Activated CD4-positive, alpha-beta T cell treated with anti-CD3 and anti-CD28 coated beads for 24 hours (primary cell): ENCODE results near the gene DLG1.

ENCODE experiments used
- DNase-seq, 2 donors: peaks; one replicate each; pipeline ENCODE4 v3.0.0-alpha.2; 2020; ENCODE audit warnings: low read depth in 2 of 2

Gene DLG1

DNA sequence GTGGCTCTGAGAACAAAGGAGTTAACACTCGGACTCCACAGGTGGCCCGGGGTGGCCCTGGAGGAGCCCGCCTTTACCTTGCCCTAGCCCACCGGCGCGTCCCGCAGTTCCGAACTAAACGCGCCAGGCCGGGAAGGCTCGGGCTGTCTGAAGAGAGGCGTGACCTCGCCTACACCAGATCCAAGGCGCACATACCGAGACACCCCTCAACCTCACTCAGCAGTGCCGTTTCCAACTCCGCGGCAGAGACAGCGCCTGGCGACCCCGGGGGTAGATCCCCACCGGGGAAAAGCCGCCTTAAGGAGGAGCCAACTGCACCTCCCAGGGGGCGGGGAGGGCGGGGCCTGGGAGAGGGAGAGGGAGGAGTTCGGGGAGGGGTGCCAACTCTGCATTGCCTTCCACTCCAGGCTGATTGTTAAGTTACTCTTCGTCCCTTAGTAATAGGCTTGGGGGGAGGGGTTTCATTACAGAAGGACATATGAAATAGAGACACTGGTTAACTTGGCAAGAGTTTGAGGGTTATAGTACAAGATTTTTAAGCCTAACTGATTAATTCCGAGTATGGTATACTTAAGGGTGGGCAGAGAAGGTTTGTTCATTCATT lies at the start of gene DLG1:
Gene DLG1, minus strand, starts transcription at position 272 of the 604 bp plus-strand sequence. CDS start 1,408 bp downstream, outside the sequence.
- peak; percentile 73 to 82 for DNase-seq

DNA sequence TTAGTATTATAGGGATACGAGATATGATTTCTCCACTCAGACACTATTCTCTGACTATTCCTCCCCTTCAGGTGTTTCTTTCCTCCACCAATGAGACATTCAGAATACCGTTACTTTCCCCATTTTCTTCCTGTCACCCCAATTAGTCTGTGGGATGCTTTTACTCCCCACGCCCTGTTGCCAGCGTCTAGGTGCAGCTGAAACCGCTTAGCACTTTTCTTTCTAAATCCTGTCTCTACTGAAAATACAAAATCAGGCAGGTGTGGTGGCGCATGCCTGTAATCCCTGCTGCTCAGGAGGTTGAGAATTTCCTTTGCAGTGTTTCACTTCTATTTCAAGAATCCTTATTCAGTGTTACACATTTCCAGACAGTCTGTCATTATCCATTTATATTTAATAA lies 49.6 kb upstream of the DLG1 start:
- DNase-seq, result no peak

DNA sequence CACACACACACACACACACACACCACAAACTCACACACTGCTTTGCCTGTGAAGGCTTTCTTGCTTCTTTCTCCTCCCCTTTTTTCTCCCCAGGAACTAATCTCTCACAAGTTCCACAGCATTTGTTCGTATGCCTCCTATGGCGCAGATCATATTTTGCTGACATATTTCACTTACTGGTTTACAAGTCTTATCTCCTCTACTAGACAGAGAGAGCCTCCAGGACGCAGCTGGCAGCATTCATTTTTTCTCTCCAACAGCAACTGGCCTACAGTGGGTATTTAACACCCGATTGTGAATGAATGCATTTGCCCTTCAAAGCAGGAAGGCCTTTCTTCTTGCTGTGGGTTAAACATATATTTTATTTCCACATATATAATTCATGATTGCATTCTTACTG lies 47.0 kb upstream of the DLG1 start:
- DNase-seq, result no peak

DNA sequence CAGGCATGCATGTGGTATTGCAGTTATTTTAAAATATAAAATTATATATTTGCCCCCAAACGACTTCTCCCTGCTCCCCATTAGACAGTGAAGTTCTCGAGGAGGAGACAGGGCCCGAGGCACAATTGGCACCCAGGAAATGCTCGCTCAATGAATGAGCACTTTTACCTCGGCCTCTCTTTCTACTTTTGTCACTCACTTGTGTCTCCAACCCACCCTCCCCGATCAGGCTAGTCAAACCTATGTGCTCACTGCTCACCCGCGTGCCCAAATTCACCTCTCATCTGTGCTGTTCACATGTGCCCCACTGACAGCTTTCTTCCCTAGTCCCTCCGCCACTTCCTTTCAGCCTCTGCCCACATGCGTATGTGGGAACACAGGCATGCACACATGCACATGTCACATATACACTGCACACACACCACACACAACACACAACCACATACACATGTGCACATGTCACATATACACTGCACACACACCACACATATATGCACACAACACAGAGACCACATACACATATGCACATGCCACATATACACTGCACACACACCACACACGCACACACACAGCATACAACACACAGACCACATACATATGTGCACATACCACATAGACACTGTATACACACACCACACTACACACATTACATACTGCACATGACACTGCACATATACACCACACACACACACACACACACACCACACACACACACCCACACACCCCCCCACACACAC lies 46.3 kb upstream of the DLG1 start:
- DNase-seq, result no peak

DNA sequence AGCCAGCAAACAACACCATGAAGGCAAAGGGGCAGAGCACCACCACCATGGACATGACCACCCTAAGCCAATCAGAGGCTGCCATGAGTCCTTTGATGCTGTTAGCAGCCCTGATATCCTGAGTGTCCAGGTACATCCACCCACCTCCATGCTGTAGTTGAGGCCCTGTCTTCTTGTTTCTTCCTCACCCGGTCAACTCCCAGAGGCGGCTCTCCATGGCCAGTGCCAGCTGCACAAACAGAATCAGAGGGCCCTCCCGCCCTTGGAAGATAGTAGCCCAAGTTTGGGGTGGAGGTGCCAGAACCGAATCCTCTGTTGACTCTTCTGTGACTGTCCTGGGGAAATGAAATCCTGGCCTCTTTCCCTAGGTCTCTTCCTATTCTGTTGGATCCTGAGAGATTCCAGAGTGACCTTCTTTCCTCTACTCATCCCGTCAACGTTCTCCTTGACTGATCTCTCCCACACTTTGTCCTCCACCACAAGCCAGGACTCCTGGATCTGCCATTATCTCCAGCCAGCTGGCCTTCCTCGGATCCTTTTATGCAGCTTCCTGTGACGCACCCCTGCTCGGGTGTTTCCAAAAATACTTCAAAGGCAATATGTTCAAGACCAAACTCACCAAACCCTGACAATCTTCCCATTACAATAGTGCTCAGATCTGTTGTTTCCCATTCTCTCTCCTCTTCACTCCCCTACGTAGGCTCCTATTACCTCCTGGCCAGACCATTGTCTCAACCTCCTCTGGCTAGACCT lies 45.4 kb upstream of the DLG1 start:
- no peak for DNase-seq

DNA sequence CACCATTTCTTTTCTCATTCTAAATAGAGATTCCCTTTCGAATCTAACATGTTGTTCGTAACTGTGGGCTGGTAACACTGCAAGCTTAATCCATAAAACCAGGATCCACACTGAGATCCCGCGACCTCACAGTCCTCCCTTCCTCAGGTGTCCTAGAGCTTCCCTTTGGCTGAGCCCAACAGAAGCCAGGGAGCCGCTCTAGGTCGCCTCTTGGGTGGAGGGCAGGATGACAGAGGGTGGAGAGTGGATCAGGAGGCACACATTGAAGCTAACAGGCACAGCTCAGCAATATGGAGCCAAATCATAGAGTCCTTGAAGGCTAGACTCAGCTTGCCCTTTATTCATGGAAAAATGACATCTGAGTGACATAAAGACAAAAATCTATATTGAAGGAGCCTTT lies 44.7 kb upstream of the DLG1 start:
- no peak for DNase-seq

DNA sequence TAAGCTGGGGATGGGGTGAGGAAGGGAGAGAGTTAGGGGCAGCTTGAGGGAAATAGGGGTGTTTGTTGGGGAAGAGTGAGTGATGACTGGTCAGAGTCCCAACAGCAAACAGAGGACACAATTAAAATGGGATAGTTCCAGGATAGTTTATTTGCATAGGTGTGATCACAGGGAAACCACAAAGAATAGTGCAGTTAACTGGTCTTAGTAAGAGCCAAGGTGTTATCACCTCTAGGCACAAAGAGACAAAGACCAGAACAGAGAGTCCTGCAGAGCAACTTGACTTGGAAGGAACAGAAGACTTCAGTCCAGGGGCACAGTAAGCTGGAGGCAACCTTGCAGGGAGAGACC lies 42.1 kb upstream of the DLG1 start:
- no peak for DNase-seq

DNA sequence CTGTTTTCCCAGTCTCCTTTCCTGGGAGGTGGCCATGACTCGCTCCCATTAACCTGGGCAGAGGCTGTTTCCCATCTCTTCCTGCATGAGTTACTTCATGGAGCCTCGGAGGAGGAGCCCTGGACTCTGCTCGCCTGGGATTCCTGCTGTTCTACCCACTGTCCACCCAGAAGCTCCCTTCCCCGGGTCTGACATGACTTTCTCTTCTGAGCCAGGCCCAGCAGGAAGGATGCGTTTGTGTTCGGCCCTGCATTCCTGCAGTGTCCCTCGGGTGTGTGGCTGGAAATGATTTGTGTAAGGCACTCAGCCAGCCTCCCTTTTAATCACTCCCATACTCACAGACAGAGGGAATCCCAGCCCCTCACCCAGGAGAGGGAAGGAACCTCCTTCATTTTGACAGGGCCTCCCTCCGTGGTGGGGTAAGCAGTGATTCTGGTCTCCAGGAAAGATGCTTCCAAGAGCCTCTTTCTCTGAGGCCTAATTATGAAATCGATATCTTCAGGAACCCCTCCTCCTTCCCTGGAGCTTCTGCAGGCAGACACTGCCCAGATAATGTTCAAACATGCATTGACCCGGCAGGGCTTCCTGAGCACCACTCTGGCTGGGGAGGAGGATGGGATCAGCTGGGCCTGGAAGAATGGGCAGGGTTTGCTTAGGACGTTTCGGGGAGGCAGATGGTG lies 41.6 kb upstream of the DLG1 start:
- DNase-seq, result no peak

DNA sequence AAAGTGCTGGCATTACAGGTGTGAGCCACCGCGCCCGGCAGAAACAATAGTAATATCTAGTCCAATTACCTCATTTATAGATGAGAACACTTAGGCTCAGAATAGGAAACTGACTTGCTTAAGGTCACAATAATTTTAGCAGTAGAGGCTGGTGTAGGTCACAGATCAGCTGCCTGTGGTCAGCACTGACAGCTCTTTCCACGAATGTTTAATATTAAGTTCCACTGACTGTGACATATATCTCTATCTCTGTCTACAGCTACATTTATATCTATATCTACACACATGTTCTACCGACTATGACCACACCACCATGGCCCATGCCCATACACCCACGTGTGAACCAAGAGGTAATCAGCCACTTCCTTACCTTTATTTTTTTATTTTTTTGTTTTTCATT lies 40.2 kb upstream of the DLG1 start:
- DNase-seq, result no peak

DNA sequence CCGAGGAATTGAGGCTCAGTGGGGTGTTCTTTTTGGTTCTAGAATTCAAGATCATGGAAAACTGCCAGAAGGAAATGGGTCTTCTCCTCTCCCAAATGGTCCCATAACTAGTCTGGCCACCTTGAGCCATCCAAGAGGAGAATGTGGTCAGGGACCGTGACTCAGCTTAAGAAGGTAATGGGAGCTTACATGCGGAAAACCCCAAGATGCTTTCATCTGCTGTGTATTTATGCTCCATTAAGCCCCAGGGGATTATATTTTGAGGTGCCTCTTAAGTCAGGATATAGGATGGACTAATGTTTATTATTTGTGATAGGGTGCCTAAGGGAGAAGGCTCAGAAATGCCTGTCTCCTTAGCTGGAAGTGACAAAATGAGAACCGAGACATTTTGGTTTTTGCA lies 39.2 kb upstream of the DLG1 start:
- DNase-seq, result no peak

DNA sequence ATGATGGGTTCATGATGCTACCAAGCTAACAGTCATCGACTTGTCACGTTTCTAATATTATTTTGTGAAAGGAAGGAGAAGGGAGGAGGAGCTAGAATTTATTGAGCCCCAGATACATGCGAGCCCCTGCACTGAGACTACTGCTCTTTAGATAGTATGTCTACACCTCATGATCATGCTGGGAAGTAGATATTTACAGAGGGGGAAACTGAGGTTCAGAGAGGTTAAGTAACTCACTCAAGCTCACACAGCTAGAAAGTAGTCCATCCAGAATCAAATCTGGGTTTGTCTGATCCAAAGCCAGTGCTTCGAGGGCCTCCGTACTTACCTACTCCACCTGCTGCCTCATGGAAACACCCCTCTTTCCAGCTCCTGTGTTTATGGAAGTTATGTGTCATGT lies 38.8 kb upstream of the DLG1 start:
- no peak for DNase-seq

DNA sequence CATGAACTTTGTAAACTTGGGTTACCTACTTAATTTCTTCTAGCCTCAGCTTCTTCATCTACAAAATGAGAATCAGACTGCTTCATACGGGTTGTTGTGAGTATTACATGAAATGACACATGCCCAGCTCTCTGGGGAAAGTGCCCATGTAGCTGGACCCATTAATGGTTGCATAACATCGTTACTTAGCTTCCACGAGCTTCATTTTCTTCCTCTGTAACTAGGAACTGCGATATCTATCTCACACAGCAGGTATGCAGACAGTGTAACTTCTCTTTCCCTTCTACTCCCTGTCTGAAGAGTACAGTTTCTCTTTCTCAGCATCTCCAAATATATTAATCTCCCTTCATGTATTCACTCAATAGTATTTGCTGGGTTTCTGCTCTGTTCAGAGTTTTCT lies 37.9 kb upstream of the DLG1 start:
- no peak for DNase-seq

DNA sequence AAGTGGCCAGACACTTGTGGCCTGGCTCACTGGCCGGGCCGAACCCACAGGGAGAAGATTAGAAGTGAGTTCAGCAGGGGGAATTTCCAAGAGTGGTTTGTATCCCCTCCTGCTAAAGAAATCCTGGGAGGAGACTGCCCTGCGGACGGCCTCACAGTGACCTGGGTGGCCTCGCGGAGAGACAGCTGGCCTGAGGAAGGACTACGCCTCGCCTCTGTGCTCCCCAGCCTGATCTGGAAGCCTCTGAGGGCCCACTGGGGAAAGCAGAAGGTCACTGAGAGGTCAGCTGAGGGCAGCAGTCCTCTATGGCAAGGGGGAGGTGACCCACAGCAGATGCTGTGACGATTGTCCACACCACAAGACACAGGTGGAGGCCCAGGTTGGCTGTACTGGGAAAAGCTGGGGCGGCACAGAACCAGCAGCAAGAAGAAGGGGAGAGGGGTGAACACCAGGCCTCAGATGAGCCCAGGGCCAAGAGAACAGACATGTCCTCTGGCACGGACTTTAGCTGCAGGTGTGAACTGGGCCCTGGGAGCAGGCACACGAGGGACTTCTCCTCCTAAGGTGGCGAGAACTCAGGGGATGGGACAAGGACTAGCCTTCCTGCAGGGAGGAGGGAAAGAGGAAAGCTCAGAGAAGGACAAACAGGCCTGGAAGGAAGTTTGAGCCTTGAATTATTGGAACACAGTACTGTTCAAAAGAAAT lies 37.2 kb upstream of the DLG1 start:
- DNase-seq, result no peak

DNA sequence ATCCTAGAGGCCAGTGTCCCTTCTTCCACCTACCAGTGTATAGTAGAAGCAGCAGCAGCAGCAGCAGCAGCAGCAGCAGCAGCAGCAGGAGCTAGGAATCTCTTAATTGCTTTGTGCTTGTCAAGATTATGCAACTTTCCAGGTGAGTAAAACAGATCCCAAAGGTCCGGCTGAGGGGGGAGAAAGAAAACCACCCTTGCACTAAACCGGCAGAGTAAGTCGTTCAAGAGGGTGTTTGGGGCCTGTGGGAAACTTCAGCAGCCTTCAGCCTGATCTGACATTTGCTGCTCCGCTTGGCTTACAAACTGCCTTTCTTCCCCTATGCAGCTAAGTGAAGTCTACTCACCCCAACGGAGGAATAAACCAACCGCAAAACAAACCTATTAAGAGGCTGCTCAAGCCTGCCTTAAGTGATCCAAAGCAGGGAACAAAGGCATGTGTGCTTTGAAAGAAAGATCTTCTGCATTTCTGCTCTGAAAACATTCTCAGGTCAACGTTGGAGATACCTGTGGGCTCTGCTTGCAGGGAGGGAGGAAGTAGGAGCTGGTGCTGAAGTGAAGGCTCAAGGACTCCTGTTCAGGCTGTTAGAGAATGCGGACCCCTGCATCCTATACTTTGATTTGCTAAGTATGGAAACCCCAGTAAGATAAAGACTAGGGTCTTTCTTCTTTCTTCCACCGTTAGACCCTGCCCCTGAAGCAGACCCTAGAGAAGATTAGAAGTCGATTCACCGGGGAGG lies 35.7 kb upstream of the DLG1 start:
- DNase-seq, result no peak

DNA sequence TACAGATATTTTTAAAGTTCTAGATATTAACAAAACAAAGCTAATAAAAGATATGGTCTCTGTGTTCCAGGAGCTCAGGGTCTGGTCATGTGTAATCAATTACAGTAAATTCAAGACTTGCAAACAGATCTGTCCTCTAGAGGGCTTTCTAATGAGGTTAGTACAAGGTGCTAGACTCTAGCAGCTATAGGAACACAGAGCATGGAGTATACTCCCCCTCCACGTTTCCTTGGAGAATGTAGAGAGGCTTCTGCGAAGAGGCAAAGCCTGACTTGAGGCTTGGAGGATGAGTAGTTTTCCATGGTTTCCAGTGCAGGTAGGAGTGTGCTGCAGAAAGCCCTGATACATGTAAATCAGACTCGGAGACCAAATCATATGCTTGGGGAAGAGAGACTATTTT lies 32.7 kb upstream of the DLG1 start:
- no peak for DNase-seq

DNA sequence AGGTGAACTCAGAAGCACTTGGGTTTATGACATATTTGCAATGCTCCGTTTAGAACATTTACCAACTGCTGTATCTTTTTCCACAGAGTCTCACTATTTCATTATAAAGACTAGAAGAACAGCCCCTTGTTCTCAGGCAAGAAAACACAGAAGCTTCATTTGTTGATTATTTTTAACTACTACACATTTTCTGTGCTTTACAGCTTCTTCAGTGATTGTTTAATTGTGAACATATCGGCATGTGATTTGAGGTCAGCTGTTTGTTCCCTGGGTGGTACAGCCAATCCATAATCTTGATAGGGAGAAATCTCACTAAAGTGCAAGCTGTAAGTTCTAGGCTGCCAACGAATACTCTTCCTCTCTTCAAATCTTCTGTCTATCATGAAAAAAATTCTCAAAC lies 31.0 kb upstream of the DLG1 start:
- DNase-seq, result no peak

DNA sequence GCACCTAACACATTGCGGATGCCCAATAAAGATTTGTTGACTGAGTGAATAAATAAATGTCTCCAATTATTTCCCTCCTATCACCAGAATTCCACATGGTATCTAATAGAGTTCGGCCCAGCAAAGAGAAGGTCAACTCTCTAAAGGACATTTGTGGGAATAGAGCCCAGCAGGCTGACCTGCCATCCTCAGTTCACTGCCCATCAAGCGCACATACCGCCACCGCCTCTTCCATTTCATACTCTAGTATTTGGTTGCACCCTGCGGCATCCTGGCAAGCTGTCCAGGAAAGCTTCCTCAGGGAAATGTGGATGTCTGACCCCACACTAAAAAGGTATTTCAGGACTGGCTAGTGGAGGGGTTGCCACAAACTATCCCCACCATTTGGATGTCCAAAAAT lies 29.8 kb upstream of the DLG1 start:
- DNase-seq, result no peak

DNA sequence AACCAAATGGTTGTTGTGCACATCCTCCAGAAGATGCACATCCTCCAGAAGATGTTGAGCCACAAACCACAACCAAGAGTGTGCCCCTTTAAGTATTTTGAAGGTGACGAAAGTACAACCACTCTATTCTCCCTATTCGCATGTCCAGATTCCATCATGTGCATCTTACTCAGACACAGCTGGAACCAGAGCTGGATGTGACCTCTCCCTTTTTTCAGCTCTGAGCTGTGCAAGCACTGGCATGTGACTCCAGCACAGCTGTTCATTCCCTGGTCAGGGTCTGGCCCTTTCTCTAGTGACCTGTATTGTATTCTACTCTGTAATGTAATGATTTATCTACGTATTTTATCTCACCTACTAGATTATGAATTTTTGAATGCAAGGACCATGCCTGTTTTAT lies 29.3 kb upstream of the DLG1 start:
- no peak for DNase-seq

DNA sequence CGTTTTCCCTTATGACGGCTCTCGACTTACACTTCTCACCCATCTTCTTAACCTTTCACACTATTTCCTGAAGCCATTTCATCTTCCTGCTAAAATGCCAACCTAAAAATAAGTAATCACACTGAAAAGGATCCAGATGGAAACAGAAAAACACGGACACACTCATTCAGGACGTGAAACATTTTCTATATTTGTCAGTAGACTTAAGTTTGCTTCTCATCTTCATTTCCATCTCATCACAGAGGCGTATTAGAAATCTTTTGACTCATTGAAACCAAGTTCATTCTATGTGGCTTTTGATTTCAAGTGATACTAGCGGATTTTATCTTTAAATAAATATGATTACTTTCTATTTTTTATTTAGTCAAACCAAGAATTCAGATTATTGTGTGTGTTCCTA lies 27.4 kb upstream of the DLG1 start:
- no peak for DNase-seq

DNA sequence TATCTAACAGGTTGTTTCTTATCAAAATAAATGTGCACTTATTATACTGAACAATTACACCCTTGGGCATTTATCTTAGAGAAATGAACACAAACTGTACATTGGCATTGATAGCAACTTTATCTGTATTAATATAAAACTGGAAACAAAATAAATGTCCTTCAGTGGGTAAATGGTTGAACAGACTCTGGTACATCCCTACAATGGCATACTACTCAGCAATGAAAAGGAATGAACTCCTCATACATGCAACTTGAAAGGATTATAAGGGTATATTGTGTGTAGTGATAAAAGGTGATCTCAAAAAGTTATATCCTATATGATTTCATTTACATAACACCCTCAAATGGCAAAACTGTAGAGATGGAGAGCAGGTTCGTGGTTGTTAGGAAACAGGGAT lies 23.7 kb upstream of the DLG1 start:
- DNase-seq, result no peak

DNA sequence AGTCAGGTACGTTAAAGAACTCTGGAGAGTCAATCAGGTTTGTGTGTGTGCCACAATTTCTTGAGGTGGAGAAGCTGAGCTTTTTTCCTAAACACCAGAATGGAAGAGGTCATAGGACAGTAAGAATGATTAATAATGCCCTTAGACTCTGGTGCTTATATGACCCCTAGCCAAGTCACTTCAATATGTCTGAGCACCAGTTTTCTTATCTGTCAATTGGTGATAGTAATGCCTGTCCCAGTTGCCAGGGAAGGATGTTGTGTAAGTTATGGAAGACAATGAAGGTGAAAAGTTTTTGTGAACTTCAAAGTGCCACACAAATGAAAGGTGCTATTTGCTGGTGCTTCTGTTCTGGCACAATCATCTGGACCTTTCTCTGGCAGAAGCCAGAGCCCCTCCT lies 22.2 kb upstream of the DLG1 start:
- DNase-seq, result no peak
